Gastroesophageal sphincter (tissue), 4 donors: ENCODE data around the gene LAG3. TPM values are rescaled to one million over a fixed set of nuclear protein-coding genes. Genes with fewer than 3 reads are reported as not detected.

Source experiments
- ATAC-seq: fragments of 150-250 bp; one replicate; pipeline ENCODE4 v1.9.1; 2016; ENCODE audit warnings: mild to moderate bottlenecking, moderate library complexity
- H3K27ac ChIP-seq, 4 donors: fragments of 200-600 bp; sonication (generic) in 3 of 4; 1 replicate in 3 of 4; 2 replicates in 1 of 4; pipeline ENCODE4 v1.5.1; 2016 to 2019
- H3K27me3 ChIP-seq: fragments of 200-600 bp; sonication (generic); one replicate; pipeline ENCODE4 v1.5.1; 2019
- H3K36me3 ChIP-seq, 2 donors: fragments of 200-600 bp; sonication (generic); one replicate each; pipeline ENCODE4 v1.5.1; 2019; ENCODE audit warnings: control low read depth in 1 of 2
- H3K4me1 ChIP-seq, 3 donors: fragments of 200-600 bp; sonication (generic); 1 replicate in 2 of 3; 2 replicates in 1 of 3; pipeline ENCODE4 v1.5.1; 2016 to 2019; ENCODE audit warnings: control low read depth in 2 of 3
- H3K4me3 ChIP-seq, 2 donors: fragments of 200-600 bp; sonication (generic); one replicate each; pipeline ENCODE4 v1.5.1; 2019; ENCODE audit warnings: mild to moderate bottlenecking in 1 of 2, moderate library complexity in 1 of 2
- H3K9me3 ChIP-seq, 3 donors: fragments of 200-600 bp; sonication (generic); one replicate each; pipeline ENCODE4 v1.5.1; 2017 to 2019; ENCODE audit warnings: control low read depth in 2 of 3
- EP300 ChIP-seq: sonication (generic); formaldehyde crosslinking; IDR thresholded peaks from one replicate; pipeline ENCODE4 v1.6.1; 2017; ENCODE audit warnings: antibody characterized with exemption, mild to moderate bottlenecking
- POLR2A ChIP-seq, 2 donors: fragments of 450-650 bp; IDR thresholded peaks; one replicate each; pipeline ENCODE4 v1.6.1; 2017; ENCODE audit warnings: antibody characterized with exemption in 2 of 2, mild to moderate bottlenecking in 2 of 2, moderate library complexity in 1 of 2
- POLR2AphosphoS5 ChIP-seq: sonication (generic); formaldehyde crosslinking; IDR thresholded peaks from one replicate; pipeline ENCODE4 v1.6.1; 2017; ENCODE audit warnings: antibody characterized with exemption
- WGBS, 2 donors: methylation state at CpG; one replicate each; pipeline ENCODE4 v1.1.5; 2018; ENCODE audit warnings: low coverage in 1 of 2; 5-methylcytosine and 5-hydroxymethylcytosine counted together
- total RNA-seq, 4 donors: library from RNA; depleted of rRNA; stranded (reverse); fragments of >200 nt; gene quantifications; one replicate each; pipeline ENCODE4 v1.1.0, GENCODE V29; 2016
- TF ChIP-seq, protein P1 (sequence below), 4 experiments: fragments of 200-600 bp in 2 of 4; fragments of 450-650 bp in 2 of 4; sonication (generic) in 1 of 4; IDR thresholded peaks; one replicate each; pipeline ENCODE4 v1.5.1; 2017 to 2019; ENCODE audit warnings: antibody characterized with exemption in 4 of 4, mild to moderate bottlenecking in 2 of 4, moderate library complexity in 2 of 4

The LAG3 gene
- total RNA-seq, 4 donors from 2014 or later = 0.30 to 3.0 (median 1.9) TPM

GRCh38 chr12:6823182-6824084 is 51.1 kb downstream of the LAG3 start:
- H3K9me3 ChIP-seq = no peaks in the 10 kb centered on the region
- ATAC-seq = no peak
- H3K27ac ChIP-seq = no peak overlapping the region
- TF ChIP-seq, protein P1, sequence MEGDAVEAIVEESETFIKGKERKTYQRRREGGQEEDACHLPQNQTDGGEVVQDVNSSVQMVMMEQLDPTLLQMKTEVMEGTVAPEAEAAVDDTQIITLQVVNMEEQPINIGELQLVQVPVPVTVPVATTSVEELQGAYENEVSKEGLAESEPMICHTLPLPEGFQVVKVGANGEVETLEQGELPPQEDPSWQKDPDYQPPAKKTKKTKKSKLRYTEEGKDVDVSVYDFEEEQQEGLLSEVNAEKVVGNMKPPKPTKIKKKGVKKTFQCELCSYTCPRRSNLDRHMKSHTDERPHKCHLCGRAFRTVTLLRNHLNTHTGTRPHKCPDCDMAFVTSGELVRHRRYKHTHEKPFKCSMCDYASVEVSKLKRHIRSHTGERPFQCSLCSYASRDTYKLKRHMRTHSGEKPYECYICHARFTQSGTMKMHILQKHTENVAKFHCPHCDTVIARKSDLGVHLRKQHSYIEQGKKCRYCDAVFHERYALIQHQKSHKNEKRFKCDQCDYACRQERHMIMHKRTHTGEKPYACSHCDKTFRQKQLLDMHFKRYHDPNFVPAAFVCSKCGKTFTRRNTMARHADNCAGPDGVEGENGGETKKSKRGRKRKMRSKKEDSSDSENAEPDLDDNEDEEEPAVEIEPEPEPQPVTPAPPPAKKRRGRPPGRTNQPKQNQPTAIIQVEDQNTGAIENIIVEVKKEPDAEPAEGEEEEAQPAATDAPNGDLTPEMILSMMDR (IDR thresholded peaks at IDR 0.05) = no peak
- no peak for TF ChIP-seq EP300
- no peak for TF ChIP-seq POLR2AphosphoS5
- WGBS, 2 donors = 47 to 74% methylated on average over 2 of the region's 12 CpGs
- H3K36me3 ChIP-seq = no peaks in the 10 kb centered on the region
- H3K4me3 ChIP-seq = no peak overlapping the region
- peaks cover 0 to 66% (median 37%) of the 10 kb centered on the region in 3 donors for H3K4me1 ChIP-seq
- peaks cover 31% of the 10 kb centered on the region for H3K27me3 ChIP-seq

DNA sequence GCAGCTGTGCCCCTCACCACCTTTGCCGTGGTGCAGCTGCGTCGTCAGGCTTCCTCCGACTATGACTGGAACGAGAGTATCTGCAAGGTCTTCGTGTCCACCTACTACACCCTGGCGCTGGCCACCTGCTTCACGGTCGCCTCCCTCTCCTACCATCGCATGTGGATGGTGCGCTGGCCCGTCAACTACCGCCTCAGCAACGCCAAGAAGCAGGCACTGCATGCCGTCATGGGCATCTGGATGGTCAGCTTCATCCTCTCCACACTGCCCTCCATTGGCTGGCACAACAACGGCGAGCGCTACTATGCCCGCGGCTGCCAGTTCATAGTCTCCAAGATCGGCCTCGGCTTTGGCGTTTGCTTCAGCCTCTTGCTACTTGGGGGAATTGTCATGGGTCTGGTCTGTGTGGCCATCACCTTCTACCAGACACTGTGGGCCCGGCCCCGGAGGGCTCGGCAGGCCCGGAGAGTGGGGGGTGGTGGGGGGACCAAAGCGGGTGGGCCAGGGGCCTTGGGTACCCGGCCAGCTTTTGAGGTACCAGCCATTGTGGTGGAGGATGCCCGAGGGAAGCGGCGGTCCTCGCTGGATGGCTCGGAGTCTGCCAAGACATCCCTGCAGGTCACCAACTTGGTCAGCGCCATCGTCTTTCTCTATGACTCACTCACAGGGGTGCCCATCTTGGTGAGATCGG is 51.9 kb downstream of the LAG3 start:
- H3K4me3 ChIP-seq = no peak overlapping the region
- H3K36me3 ChIP-seq = no peaks in the 10 kb centered on the region
- TF ChIP-seq POLR2A (IDR thresholded peaks at IDR 0.05) = no peak
- TF ChIP-seq, protein P1 (IDR thresholded peaks at IDR 0.05) = no peak
- TF ChIP-seq EP300 = no peak
- TF ChIP-seq POLR2AphosphoS5 = no peak
- WGBS, 2 donors = 82 to 95% methylated on average over 8 of the region's 37 CpGs
- peaks cover 0 to 70% (median 37%) of the 10 kb centered on the region in 3 donors for H3K4me1 ChIP-seq
- ATAC-seq = no peak
- peaks cover 31% of the 10 kb centered on the region for H3K27me3 ChIP-seq
- no peak overlapping the region for H3K27ac ChIP-seq
- H3K9me3 ChIP-seq = no peaks in the 10 kb centered on the region

DNA sequence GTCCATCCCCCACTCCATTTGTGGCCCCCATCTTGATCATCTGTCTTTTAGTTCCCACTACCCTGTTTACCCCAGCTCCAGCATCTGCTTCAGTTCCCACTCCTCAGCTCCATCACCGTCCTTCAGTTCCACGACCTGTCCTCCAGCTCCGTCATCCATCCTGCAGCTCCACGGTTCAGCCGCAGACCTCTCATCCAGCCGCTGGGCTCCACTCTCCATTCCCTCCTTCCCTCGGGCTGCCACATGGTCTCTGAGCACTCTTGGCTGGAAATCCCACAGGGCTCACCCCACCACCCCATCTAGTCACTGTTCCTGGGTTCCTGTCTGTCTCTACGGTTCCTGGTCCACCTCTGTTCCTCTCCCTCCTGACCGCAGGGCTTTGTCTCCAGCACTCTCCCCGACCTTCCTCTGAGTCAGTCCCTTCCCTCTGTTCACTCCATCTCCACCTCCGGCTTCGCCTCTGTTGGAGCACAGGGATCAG is 52.6 kb downstream of the LAG3 start:
- Histone ChIP-seq H3K4me1 (peaks cover 0 to 77% (median 44%) of the 10 kb centered on the region in 3 donors), H3K4me3 (peak overlapping the region in 1 of 2 donors; percentile 18), H3K27ac (peak overlapping the region in 1 of 4 donors; percentile 12)

DNA sequence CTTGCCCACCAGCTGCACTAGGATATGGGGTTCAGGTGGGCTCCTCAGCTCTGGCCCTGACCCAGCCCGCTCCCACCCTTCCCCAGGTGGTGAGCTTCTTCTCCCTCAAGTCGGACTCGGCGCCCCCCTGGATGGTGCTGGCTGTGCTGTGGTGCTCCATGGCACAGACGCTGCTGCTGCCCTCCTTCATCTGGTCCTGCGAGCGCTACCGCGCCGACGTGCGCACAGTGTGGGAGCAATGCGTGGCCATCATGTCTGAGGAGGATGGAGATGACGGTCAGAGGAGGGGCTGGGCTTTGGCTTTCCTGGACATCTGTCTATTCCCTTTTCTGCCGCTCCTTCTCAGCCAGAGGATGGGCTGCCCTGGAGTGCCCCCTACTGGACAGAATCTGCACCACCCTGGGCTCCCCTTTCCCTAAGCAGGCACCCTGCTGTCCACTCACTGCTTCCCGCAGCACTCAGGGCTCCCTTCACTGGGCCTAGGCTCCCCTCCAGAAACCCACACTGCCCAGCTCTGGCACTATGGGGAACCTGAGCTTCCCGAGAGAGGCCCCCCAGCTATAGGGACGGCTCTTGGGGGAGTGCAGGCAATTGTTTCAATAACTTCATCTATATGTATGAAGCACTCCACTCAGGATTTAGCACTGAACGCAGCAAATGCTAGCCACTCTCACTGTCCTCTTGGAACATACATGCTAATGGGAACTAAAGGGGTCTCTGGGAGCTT is 53.2 kb downstream of the LAG3 start:
- ATAC-seq = peak; percentile 64
- TF ChIP-seq, protein P1 (IDR thresholded peaks at IDR 0.05) = peak in 3 of 4 experiments; percentile 93 to 96 (median 96)
- TF ChIP-seq POLR2AphosphoS5 = no peak
- Histone ChIP-seq H3K4me3 (peak overlapping the region in 1 of 2 donors; percentile 18), H3K27ac (peak overlapping the region in 1 of 4 donors; percentile 12), H3K4me1 (peaks cover 0 to 83% (median 47%) of the 10 kb centered on the region in 3 donors), H3K27me3 (peaks cover 31% of the 10 kb centered on the region), H3K9me3 (no peaks in the 10 kb centered on the region), H3K36me3 (peaks cover 0 to 6% of the 10 kb centered on the region in 2 donors)
- 0% methylated on average over 1 of the region's 19 CpGs; no CpG with 5 or more reads in 1 of the 2 donors for WGBS, 2 donors

More for the DNA sequence above, 52.6 kb downstream of the LAG3 start:
- no peak for ATAC-seq
- H3K27me3 ChIP-seq = peaks cover 31% of the 10 kb centered on the region
- H3K9me3 ChIP-seq = no peaks in the 10 kb centered on the region
- WGBS, 2 donors = 41 to 64% methylated on average over 7 to 12 of the region's 12 CpGs
- TF ChIP-seq POLR2A (IDR thresholded peaks at IDR 0.05) (no peak), EP300 (no peak), POLR2AphosphoS5 (no peak)
- TF ChIP-seq, protein P1 (IDR thresholded peaks at IDR 0.05) = no peak
- H3K36me3 ChIP-seq = peaks cover 0 to under 1% of the 10 kb centered on the region in 2 donors
